BE2C (cell line): ENCODE results near the gene INO80E.

Experiments
- DNase-seq: peaks from one replicate; pipeline ENCODE4 v3.0.0-alpha.2; 2020
- H3K27me3 ChIP-seq: fragments of 250-450 bp; sonication (Bioruptor Pico); 2 replicates; pipeline ENCODE4 v1.5.1; 2020; ENCODE audit warnings: mild to moderate bottlenecking
- H3K36me3 ChIP-seq: fragments of 250-450 bp; sonication (Bioruptor Pico); 2 replicates; pipeline ENCODE4 v1.5.1; 2020; ENCODE audit warnings: mild to moderate bottlenecking
- H3K4me1 ChIP-seq: fragments of 250-450 bp; sonication (Bioruptor Pico); 2 replicates; pipeline ENCODE4 v1.5.1; 2020
- H3K4me3 ChIP-seq: 2 replicates; pipeline ENCODE4 v1.5.1; 2011; ENCODE audit warnings: low read depth, low read length
- H3K9me3 ChIP-seq: fragments of 250-450 bp; sonication (Bioruptor Pico); 2 replicates; pipeline ENCODE4 v1.5.1; 2020
- CTCF ChIP-seq: IDR thresholded peaks from 2 replicates; pipeline ENCODE4 v1.5.1; 2012; ENCODE audit warnings: mild to moderate bottlenecking, low read depth, low read length

The INO80E gene

GRCh38 chr16:29974291-29975133 is 21.5 kb upstream of the INO80E start:
- Histone ChIP-seq H3K9me3 (peaks cover 8% of the 10 kb centered on the region; the same call in 1 of the 2 replicates), H3K27me3 (no peaks in the 10 kb centered on the region), H3K36me3 (peaks cover 20% of the 10 kb centered on the region), H3K4me3 (peak overlapping the region; percentile 94), H3K4me1 (no peaks in the 10 kb centered on the region)
- DNase-seq: no peak
- TF ChIP-seq CTCF: no peak

- H3K36me3 ChIP-seq: peaks cover 26% of the 10 kb centered on the region
- no peak for TF ChIP-seq CTCF
- H3K4me3 ChIP-seq: peak overlapping the region; percentile 94
- peaks cover 8% of the 10 kb centered on the region; the same call in 1 of the 2 replicates for H3K9me3 ChIP-seq
- H3K4me1 ChIP-seq: no peaks in the 10 kb centered on the region
- no peak for DNase-seq
- no peaks in the 10 kb centered on the region for H3K27me3 ChIP-seq
Measured at GRCh38 chr16:29975134-29975538, 20.9 kb upstream of the INO80E start.

- no peak for TF ChIP-seq CTCF
- DNase-seq: no peak
- Histone ChIP-seq H3K9me3 (peaks cover 8% of the 10 kb centered on the region; the same call in 1 of the 2 replicates), H3K27me3 (no peaks in the 10 kb centered on the region), H3K4me1 (no peaks in the 10 kb centered on the region), H3K4me3 (peak overlapping the region; percentile 94), H3K36me3 (peaks cover 34% of the 10 kb centered on the region)
Measured at GRCh38 chr16:29975811-29976511, 20.1 kb upstream of the INO80E start.

- Histone ChIP-seq H3K36me3 (peaks cover 47% of the 10 kb centered on the region), H3K4me3 (no peak overlapping the region), H3K4me1 (no peaks in the 10 kb centered on the region), H3K9me3 (peaks cover 8% of the 10 kb centered on the region; the same call in 1 of the 2 replicates), H3K27me3 (no peaks in the 10 kb centered on the region)
- no peak for TF ChIP-seq CTCF
- DNase-seq: no peak
Measured at GRCh38 chr16:29977063-29977825, 18.8 kb upstream of the INO80E start.

GRCh38 chr16:29978081-29978480 is 18.0 kb upstream of the INO80E start:
- Histone ChIP-seq H3K36me3 (peaks cover 56% of the 10 kb centered on the region), H3K27me3 (no peaks in the 10 kb centered on the region), H3K4me3 (no peak overlapping the region), H3K9me3 (peaks cover 1% of the 10 kb centered on the region; the same call in 1 of the 2 replicates), H3K4me1 (no peaks in the 10 kb centered on the region)
- DNase-seq: no peak
- TF ChIP-seq CTCF: no peak
